Fibroblast of lung (primary cell): ENCODE measurements around the gene ATF6B. TPM values are rescaled to one million over a fixed set of nuclear protein-coding genes. Genes with fewer than 3 reads are reported as not detected.

Source experiments
- DNase-seq, 2 donors: peaks; one replicate each; pipeline versions ENCODE4 v3.0.0 to v3.0.0-alpha.2; 2010; ENCODE audit warnings: low read depth in 2 of 2
- H2AFZ ChIP-seq: 2 replicates; pipeline ENCODE4 v1.5.1; 2012; ENCODE audit warnings: low read length, control low read depth, inconsistent platforms
- H3K27ac ChIP-seq: 2 replicates; pipeline ENCODE4 v1.5.1; 2011; ENCODE audit warnings: low read length, control low read depth; ENCODE audit not compliant: insufficient read depth
- H3K27me3 ChIP-seq: 2 replicates; pipeline ENCODE4 v1.5.1; 2011; ENCODE audit warnings: mild to moderate bottlenecking, low read length; ENCODE audit not compliant: control insufficient read depth, insufficient read depth
- H3K36me3 ChIP-seq: 2 replicates; pipeline ENCODE4 v1.5.1; 2011; ENCODE audit warnings: low read length; ENCODE audit not compliant: control insufficient read depth, insufficient read depth
- H3K4me1 ChIP-seq: 2 replicates; pipeline ENCODE4 v1.5.1; 2011; ENCODE audit warnings: low read length; ENCODE audit not compliant: control insufficient read depth, insufficient read depth; ENCODE audit errors: extremely low read depth
- H3K4me2 ChIP-seq: 2 replicates; pipeline ENCODE4 v1.5.1; 2011; ENCODE audit warnings: low read length, control low read depth; ENCODE audit not compliant: insufficient read depth; ENCODE audit errors: extremely low read depth
- H3K4me3 ChIP-seq, 4 experiments: fragments of 200-600 bp in 1 of 4; sonication (generic) in 1 of 4; replicated peaks in 1 of 4; 2 replicates each; pipeline ENCODE4 v1.5.1; 2011 to 2016; ENCODE audit warnings: low read length in 4 of 4, low read depth in 3 of 4, mild to moderate bottlenecking in 3 of 4, control low read depth in 2 of 4, inconsistent platforms in 1 of 4, mixed read lengths in 1 of 4; ENCODE audit not compliant: insufficient read depth in 1 of 4; ENCODE audit errors: control extremely low read depth in 1 of 4
- H3K79me2 ChIP-seq: 2 replicates; pipeline ENCODE4 v1.5.1; 2012; ENCODE audit warnings: mild to moderate bottlenecking, low read length, inconsistent platforms; ENCODE audit not compliant: control insufficient read depth, insufficient read depth
- H3K9ac ChIP-seq: 2 replicates; pipeline ENCODE4 v1.5.1; 2011; ENCODE audit warnings: mild to moderate bottlenecking, low read length, control low read depth; ENCODE audit not compliant: insufficient read depth
- H3K9me3 ChIP-seq: 2 replicates; pipeline ENCODE4 v1.5.1; 2012; ENCODE audit warnings: low read depth, low read length; ENCODE audit not compliant: control insufficient read depth, insufficient read depth
- H4K20me1 ChIP-seq: 2 replicates; pipeline ENCODE4 v1.5.1; 2011; ENCODE audit warnings: low read length; ENCODE audit not compliant: control insufficient read depth, insufficient read depth; ENCODE audit errors: extremely low read depth
- CTCF ChIP-seq, 2 donors: IDR thresholded peaks in 1 of 2; conservative IDR thresholded peaks in 1 of 2; 1 replicate in 1 of 2; 2 replicates in 1 of 2; pipeline ENCODE4 v1.5.1; 2011 to 2012; ENCODE audit warnings: low read length in 2 of 2, control low read depth in 1 of 2, inconsistent platforms in 1 of 2, low read depth in 1 of 2, mild to moderate bottlenecking in 1 of 2
- EZH2 ChIP-seq: IDR thresholded peaks from 2 replicates; pipeline ENCODE4 v1.5.1; 2012; ENCODE audit warnings: low read length, control low read depth, mild to moderate bottlenecking; ENCODE audit errors: missing control alignments
- polyA plus RNA-seq, 2 donors: library from polyadenylated mRNA; depleted of rRNA in 1 of 2; stranded (reverse) in 1 of 2; unstranded in 1 of 2; fragments of >200 nt; gene quantifications; 2 replicates each; pipeline ENCODE4 v1.2.1, GENCODE V29; 2011 to 2012; ENCODE audit warnings: missing spikeins in 1 of 2
- total RNA-seq: library from RNA; depleted of rRNA; stranded (reverse); fragments of >200 nt; gene quantifications from 2 replicates; pipeline ENCODE4 v1.2.1, GENCODE V29; 2014

Gene ATF6B
- total and polyA plus RNA-seq, 2 donors (not counting 1 experiment from before 2014, with no cell fraction given) = 15.7 to 36.2 TPM

GRCh38 chr6:32154514-32155161 lies 26.6 kb upstream of the ATF6B start:
- Histone ChIP-seq H4K20me1 (no peaks in the 10 kb centered on the region), H3K79me2 (peaks cover 15% of the 10 kb centered on the region), H3K4me1 (peaks cover 18% of the 10 kb centered on the region), H3K4me3 (peak overlapping the region; percentile 91 to 96 (median 94)), H3K9ac (peak overlapping the region; percentile 86), H3K9me3 (no peaks in the 10 kb centered on the region), H2AFZ (peak overlapping the region; percentile 94), H3K36me3 (peaks cover 5% of the 10 kb centered on the region), H3K4me2 (peak overlapping the region; percentile 99), H3K27ac (peak overlapping the region; percentile 95), H3K27me3 (no peaks in the 10 kb centered on the region)
- no peak for TF ChIP-seq EZH2
- TF ChIP-seq CTCF (conservative IDR thresholded peaks at IDR 0.05 in 1 of 2, IDR thresholded peaks at IDR 0.05 in 1 of 2; ENCODE audit: low read depth in 1 of 2, low read length in 2 of 2) = peak; percentile 42 to 48
- DNase-seq = peak; percentile 60 to 74

- Histone ChIP-seq H3K4me3 (peak within 1 kb of the TSS; percentile 91 to 96 (median 94)), H3K79me2 (peaks cover 15% of the 10 kb centered on the region), H3K27ac (peak within 1 kb of the TSS; percentile 95), H3K9ac (peak within 1 kb of the TSS; percentile 86), H3K4me1 (peaks cover 18% of the 10 kb centered on the region), H3K4me2 (peak within 1 kb of the TSS; percentile 99), H4K20me1 (no peaks in the 10 kb centered on the region), H2AFZ (peak within 1 kb of the TSS; percentile 94), H3K9me3 (no peaks in the 10 kb centered on the region), H3K27me3 (no peaks in the 10 kb centered on the region), H3K36me3 (peaks cover 5% of the 10 kb centered on the region)
- TF ChIP-seq CTCF (conservative IDR thresholded peaks at IDR 0.05 in 1 of 2, IDR thresholded peaks at IDR 0.05 in 1 of 2; ENCODE audit: low read depth in 1 of 2, low read length in 2 of 2) (peak in 1 of 2 donors; percentile 39), EZH2 (no peak)
- DNase-seq = peak; percentile 92 to 95
Measured at GRCh38 chr6:32153564-32154513, 25.8 kb upstream of the ATF6B start, which contains the start of gene PPT2. Gene PPT2 (plus strand): TSS chr6:32154141. CDS start chr6:32154595, 454 bp downstream.
